ENCODE measurements around the gene CYCS.
"Not testable (repeated sequence)": the region's sequence is repeated elsewhere in the genome, so short reads cannot be mapped to it uniquely, and the experiment has no call there.

Gene CYCS

GRCh38 chr7:25118048-25118753 is 6.9 kb downstream of the CYCS start:
- no peak for DNase-seq

- DNase-seq: peak in 1 of 14 donors; percentile 1
Observed at GRCh38 chr7:25117226-25118047, 7.6 kb downstream of the CYCS start.

GRCh38 chr7:25116621-25117020 is 8.4 kb downstream of the CYCS start:
- no peak for DNase-seq

DNA sequence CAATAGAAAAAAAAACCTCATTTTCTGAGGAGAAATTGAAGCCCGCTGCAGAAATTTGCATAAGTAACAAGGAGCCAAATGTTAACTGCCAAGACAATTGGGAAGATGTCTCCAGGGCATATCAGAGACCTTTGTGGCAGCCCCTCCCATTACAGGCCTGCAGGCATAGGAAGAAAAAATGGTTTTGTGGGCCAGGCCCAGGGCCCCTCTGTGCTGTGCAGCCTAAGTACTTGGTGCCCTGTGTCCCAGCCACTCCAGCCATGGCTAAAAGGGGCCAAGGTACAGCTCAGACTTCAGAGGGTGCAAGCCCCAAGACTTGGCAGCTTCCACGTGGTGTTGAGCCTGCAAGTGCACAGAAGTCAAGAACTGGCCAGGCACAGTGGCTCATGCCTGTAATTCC is 14.5 kb downstream of the CYCS start:
- not testable (repeated sequence) for DNase-seq

DNA sequence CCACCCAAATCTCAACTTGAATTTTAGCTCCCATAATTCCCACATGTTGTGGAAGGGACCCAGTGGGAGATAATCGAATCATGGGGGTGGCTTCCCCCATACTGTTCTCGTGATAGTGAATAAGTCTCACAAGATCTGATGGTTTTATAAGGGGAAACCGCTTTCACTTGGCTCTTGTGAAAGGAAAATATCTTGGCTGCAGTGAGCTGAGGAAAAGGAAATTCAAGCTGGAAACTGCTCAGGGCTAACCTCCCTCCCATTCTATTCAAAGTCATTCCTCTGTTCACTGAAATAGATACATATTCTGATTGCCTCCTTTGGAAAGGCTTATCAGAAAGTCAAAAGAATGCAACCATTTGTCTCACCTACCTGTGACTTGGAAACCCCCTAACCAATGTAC is 15.8 kb downstream of the CYCS start:
- DNase-seq: no peak

DNA sequence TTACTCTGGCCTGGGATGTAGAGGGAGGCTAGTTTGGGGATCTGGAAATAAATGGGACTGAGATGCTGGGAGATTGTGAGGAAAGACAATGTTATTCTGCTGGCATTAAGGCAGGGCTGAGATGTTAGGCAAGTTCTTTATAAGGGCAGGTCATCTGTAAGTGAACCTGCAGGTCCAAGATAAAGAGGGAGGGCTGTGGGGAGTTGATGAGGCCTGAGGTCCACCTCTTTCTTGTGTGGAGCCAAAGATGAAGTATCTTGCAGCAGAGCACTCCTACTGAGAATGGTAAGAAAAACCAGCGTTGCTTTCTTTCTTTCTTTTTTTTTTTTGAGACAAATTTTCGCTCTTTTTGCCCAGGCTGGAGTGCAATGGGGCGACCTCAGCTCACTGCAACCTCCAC is 19.1 kb downstream of the CYCS start:
- DNase-seq: no peak

DNA sequence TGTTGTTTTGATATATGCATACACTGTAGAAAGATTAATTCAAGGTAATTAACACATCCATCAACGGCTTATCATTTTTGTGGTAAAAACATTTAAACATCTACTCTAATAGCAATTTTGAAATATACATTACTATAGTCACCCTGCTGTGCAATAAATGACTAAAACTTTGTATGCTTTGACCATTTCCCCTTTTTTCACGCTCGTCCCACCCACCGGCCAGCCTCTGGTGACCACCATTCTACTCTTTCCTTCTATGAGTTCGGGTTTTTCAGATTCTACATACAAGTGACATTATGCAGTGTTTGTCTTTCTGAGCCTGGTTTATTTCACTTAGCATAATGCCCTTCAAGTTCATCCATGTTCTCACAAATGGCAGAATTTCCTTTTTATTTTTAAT is 21.3 kb downstream of the CYCS start:
- DNase-seq: no peak

DNA sequence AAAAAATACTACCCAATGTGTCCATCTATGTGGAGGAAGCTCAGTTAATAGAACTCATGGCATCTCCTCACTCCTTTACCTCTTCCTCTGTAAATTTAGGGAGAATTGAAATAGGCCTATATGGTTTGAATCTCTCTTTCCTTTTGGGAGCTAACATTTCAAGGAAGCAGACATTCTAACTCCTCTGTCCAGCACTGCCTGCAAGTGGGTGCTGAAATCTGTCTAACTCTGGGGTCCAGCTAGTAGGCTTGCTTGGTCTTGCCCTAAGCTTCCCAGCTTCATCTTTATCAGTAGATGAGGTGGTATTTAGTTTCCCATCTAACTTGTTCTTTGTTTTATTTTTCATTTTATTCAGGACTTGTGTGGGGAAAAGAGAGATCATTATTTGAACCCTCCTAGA is 23.2 kb downstream of the CYCS start:
- no peak for DNase-seq

- peak in 8 of 14 donors; percentile 0 to 15 (median 2) for DNase-seq
Observed at GRCh38 chr7:25098096-25099046, 26.7 kb downstream of the CYCS start.

- no peak for DNase-seq
Observed at GRCh38 chr7:25095516-25096345, 29.3 kb downstream of the CYCS start.

- peak in 3 of 14 donors; percentile 2 to 41 (median 20) for DNase-seq
Observed at GRCh38 chr7:25093268-25093826, 31.7 kb downstream of the CYCS start.

DNA sequence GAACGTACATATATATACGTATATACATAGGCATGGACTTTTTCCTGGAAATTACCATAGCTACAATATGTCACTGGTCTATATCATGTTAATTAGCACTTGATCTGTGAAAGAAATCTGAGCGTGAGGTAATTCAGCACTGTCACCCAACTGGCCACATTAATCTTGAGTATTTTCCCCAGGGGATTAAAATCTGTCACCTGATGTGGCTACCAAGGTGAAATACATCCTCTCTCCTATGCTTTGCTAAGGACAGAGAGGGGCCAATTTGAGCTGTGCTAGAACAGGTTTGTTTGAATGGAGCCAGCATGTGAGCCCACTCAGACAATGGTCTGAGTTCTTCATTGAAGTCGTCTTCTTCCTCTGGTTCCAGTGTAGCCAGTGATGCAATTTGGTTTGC is 33.3 kb downstream of the CYCS start:
- DNase-seq: no peak

- DNase-seq: no peak
Observed at GRCh38 chr7:25091176-25091575, 33.9 kb downstream of the CYCS start.

GRCh38 chr7:25090374-25090773 is 34.7 kb downstream of the CYCS start:
- no peak for DNase-seq

GRCh38 chr7:25087855-25088254 is 37.2 kb downstream of the CYCS start:
- no peak for DNase-seq

- DNase-seq: no peak
Observed at GRCh38 chr7:25084821-25085220, 40.2 kb downstream of the CYCS start.

- no peak for DNase-seq
Observed at GRCh38 chr7:25083201-25083600, 41.9 kb downstream of the CYCS start.

- DNase-seq: not testable (repeated sequence)
Observed at GRCh38 chr7:25082041-25082440, 43.0 kb downstream of the CYCS start.

- DNase-seq: no peak
Observed at GRCh38 chr7:25077096-25077495, 48.0 kb downstream of the CYCS start.

DNA sequence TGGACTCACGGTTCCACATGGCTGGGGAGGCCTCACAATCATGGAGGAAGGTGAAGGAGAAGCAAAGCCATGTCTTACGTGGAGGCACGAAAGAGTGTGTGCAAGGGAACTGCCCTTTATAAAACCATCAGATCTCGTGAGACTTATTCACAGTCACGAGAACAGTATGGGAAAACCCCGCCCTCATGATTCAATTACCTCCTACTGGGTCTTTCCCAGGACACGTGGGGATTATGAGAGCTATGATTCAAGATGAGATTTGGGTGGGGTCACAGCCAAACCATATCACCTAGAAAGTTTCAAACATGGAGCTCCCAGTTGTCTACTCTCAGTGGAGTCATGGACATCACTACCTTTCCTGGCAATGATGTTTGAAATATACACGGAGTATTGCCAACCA is 49.6 kb downstream of the CYCS start:
- DNase-seq: no peak

- DNase-seq: no peak
Observed at GRCh38 chr7:25073451-25073850, 51.6 kb downstream of the CYCS start.
